ENCODE data around the gene COG3.

COG3 gene

DNA sequence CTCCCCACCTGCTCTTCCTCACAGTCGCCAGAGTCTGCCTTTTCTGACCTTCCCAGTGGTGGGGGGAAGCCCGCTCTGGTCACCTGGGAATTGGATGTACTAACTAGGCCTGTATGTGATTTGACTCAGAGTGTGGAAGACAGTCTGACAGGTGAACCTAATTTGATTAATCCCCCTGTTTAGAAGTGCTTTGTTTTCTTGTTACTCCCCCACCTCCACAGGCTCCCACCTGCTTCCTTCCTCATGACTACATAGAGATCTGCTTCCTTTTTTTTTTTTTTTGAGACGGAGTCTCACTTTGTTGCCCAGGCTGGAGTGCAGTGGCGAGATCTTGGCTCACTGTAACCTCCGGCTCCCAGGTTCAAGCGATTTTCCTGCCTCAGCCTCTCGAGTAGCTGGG is 44.0 kb downstream of the COG3 start:
- H3K9me3 ChIP-seq (ENCODE audit: control insufficient read depth in 2 of 2, low read length in 2 of 2): no peaks in the 10 kb centered on the region
- H3K36me3 ChIP-seq (ENCODE audit: control insufficient read depth in 2 of 2, insufficient read depth in 2 of 2, low read length in 2 of 2): peaks cover 44% of the 10 kb centered on the region in 2 donors
- H3K27me3 ChIP-seq (ENCODE audit: control insufficient read depth in 1 of 2, insufficient read depth in 2 of 2, low read length in 2 of 2): no peaks in the 10 kb centered on the region
- no peak overlapping the region for H3K4me3 ChIP-seq (ENCODE audit: low read length in 2 of 2)
- no peak overlapping the region for H3K9ac ChIP-seq (ENCODE audit: low read length in 2 of 2)
- no peaks in the 10 kb centered on the region for H3K4me1 ChIP-seq (ENCODE audit: control insufficient read depth, insufficient read depth, low read length)
- H3K27ac ChIP-seq (ENCODE audit: low read length): no peak overlapping the region

DNA sequence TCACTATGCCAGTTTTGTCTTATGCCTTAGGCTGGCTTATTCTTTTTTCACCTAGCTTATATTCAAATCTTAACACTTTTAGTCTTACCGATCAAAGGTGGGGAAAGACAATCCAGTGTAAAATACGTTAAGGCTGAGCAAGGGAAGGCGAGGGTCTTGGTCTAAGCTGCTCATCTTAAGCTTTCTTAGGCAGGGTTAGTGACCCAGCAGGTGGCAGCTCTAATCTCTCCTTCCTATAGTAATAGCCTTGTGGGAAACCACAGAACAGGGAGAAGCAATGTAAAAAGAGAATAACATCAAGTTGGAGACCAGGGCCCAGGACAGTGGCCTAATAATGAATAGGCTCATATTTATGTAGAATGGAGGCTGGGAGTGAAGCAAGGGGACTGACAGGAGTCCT is 45.9 kb downstream of the COG3 start:
- H3K4me1 ChIP-seq (ENCODE audit: control insufficient read depth, insufficient read depth, low read length): no peaks in the 10 kb centered on the region
- H3K9me3 ChIP-seq (ENCODE audit: control insufficient read depth in 2 of 2, low read length in 2 of 2): no peaks in the 10 kb centered on the region
- H3K27me3 ChIP-seq (ENCODE audit: control insufficient read depth in 1 of 2, insufficient read depth in 2 of 2, low read length in 2 of 2): no peaks in the 10 kb centered on the region
- H3K4me3 ChIP-seq (ENCODE audit: low read length in 2 of 2): no peak overlapping the region
- H3K9ac ChIP-seq (ENCODE audit: low read length in 2 of 2): no peak overlapping the region
- H3K27ac ChIP-seq (ENCODE audit: low read length): no peak overlapping the region
- peaks cover 33 to 38% of the 10 kb centered on the region in 2 donors for H3K36me3 ChIP-seq (ENCODE audit: control insufficient read depth in 2 of 2, insufficient read depth in 2 of 2, low read length in 2 of 2)

DNA sequence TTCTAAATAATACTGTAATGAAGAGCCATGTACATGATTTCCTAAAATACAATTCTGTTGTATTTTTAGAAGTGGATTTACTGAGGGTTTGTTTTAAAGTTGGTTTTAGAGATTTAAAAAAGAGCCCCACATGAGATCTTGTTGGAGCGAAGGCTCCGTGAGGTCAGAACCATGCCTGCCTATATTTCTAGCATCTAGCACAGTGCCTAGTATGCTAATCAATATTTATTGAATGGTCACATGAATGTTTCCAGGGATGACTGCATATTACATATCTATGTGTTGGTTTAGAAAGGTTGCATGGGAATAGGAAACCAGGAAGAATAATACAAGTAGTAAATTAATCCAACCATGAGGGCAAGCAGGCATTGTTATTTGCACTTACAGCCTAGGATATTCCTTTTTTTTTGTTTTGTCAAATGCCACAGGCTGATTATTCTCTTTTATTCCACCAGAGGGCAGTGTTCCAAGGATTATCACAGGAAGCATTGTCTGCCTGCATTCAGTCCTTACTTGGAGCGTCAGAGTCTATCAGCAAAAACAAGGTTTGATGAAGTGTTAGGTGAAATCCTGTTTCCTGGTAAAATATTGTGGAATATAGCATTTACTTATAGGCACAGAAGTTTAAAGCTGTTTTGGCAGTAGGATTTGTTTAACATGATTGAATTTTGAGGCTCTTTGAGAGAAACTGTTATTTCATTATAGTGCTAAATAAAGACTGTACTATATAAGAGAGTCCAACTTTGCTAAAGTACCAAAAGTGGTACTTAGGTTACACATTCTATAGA is 46.8 kb downstream of the COG3 start:
- Histone ChIP-seq H3K9me3 (ENCODE audit: control insufficient read depth in 2 of 2, low read length in 2 of 2) (no peaks in the 10 kb centered on the region), H3K27ac (ENCODE audit: low read length) (no peak overlapping the region)

DNA sequence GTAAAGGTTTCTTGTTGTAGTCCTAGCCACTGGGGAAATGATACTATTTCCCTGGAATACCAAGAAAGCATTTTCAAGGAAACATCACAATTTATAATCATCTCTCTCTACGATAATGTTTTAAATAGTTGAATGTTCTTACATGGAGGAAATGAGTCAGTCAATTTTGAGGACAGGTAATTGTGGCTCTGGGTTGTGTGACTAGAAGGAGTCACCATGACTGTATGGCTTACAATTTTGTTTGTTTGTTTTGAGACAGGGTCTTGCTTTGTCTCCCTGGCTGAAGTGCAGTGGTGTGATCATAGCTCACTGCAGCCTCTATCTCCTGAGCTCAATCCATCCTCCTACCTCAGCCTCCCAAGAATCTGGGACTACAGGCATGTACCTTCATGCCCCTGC is 47.4 kb downstream of the COG3 start:
- H3K4me1 ChIP-seq (ENCODE audit: control insufficient read depth, insufficient read depth, low read length): no peaks in the 10 kb centered on the region
- no peak overlapping the region for H3K4me3 ChIP-seq (ENCODE audit: low read length in 2 of 2)
- H3K9me3 ChIP-seq (ENCODE audit: control insufficient read depth in 2 of 2, low read length in 2 of 2): no peaks in the 10 kb centered on the region
- H3K9ac ChIP-seq (ENCODE audit: low read length in 2 of 2): no peak overlapping the region
- H3K27me3 ChIP-seq (ENCODE audit: control insufficient read depth in 1 of 2, insufficient read depth in 2 of 2, low read length in 2 of 2): no peaks in the 10 kb centered on the region
- H3K27ac ChIP-seq (ENCODE audit: low read length): no peak overlapping the region
- H3K36me3 ChIP-seq (ENCODE audit: control insufficient read depth in 2 of 2, insufficient read depth in 2 of 2, low read length in 2 of 2): peaks cover 28 to 37% of the 10 kb centered on the region in 2 donors

More for the DNA sequence above, 46.8 kb downstream of the COG3 start:
- H3K9ac ChIP-seq (ENCODE audit: low read length in 2 of 2): no peak overlapping the region
- no peak overlapping the region for H3K4me3 ChIP-seq (ENCODE audit: low read length in 2 of 2)
- peaks cover 31 to 37% of the 10 kb centered on the region in 2 donors for H3K36me3 ChIP-seq (ENCODE audit: control insufficient read depth in 2 of 2, insufficient read depth in 2 of 2, low read length in 2 of 2)
- no peaks in the 10 kb centered on the region for H3K27me3 ChIP-seq (ENCODE audit: control insufficient read depth in 1 of 2, insufficient read depth in 2 of 2, low read length in 2 of 2)
- H3K4me1 ChIP-seq (ENCODE audit: control insufficient read depth, insufficient read depth, low read length): no peaks in the 10 kb centered on the region

DNA sequence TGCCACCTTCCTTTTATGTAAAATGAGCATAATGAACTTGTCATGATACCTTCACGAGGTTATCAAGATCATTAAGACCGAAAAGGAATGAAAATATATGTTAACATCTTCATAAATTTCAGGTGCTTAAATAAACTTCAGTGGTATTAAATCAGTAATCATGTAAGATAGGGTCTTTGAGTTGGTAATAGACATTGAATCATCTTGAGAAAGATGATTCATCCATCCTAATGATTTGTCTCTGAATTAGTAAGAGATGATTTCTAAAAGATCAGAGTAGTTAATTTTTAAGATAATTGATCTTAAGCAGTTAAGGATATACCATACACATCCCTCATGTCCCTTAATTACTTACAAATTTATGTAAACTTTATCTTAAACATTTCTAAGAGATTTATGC is 52.0 kb downstream of the COG3 start:
- Histone ChIP-seq H3K36me3 (ENCODE audit: control insufficient read depth in 2 of 2, insufficient read depth in 2 of 2, low read length in 2 of 2) (peaks cover 38 to 44% of the 10 kb centered on the region in 2 donors), H3K27me3 (ENCODE audit: control insufficient read depth in 1 of 2, insufficient read depth in 2 of 2, low read length in 2 of 2) (no peaks in the 10 kb centered on the region), H3K4me1 (ENCODE audit: control insufficient read depth, insufficient read depth, low read length) (no peaks in the 10 kb centered on the region), H3K9me3 (ENCODE audit: control insufficient read depth in 2 of 2, low read length in 2 of 2) (no peaks in the 10 kb centered on the region), H3K4me3 (ENCODE audit: low read length in 2 of 2) (no peak overlapping the region), H3K9ac (ENCODE audit: low read length in 2 of 2) (no peak overlapping the region), H3K27ac (ENCODE audit: low read length) (no peak overlapping the region)

DNA sequence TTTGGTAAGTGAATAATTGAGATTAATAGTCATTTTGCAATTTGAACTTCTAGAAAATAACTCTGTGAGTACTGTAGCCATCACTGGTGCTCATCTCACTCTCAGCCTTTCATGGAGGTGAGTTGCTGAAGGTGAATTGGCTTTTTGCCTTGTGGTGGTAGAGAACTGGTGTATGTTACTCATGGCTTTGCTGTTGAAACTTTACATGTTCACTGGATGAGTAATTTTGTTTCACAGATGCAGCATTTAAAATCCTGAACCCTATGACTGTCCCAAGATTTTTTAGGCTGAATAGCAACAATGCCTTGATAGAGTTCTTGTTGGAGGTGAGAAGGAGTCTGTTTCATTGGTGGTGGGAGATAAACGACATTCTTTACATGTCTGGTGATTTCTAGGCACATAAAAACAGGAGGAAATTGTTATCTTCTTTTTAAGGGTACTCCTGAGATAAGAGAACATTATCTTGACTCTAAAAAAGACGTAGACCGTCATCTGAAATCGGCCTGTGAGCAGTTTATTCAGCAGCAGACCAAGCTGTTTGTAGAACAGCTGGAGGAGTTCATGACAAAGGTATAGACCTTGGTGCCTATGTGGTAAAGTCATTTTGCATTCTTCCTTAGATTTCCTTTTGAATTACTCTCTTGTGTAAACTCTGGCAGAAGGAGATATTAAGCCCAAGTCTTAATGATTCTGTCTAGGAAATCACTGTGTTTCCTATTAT is 53.9 kb downstream of the COG3 start:
- H3K27ac ChIP-seq (ENCODE audit: low read length): no peak overlapping the region
- H3K36me3 ChIP-seq (ENCODE audit: control insufficient read depth in 2 of 2, insufficient read depth in 2 of 2, low read length in 2 of 2): peaks cover 31 to 36% of the 10 kb centered on the region in 2 donors
- H3K27me3 ChIP-seq (ENCODE audit: control insufficient read depth in 1 of 2, insufficient read depth in 2 of 2, low read length in 2 of 2): no peaks in the 10 kb centered on the region
- no peaks in the 10 kb centered on the region for H3K4me1 ChIP-seq (ENCODE audit: control insufficient read depth, insufficient read depth, low read length)
- H3K9me3 ChIP-seq (ENCODE audit: control insufficient read depth in 2 of 2, low read length in 2 of 2): no peaks in the 10 kb centered on the region
- H3K4me3 ChIP-seq (ENCODE audit: low read length in 2 of 2): no peak overlapping the region
- H3K9ac ChIP-seq (ENCODE audit: low read length in 2 of 2): no peak overlapping the region

DNA sequence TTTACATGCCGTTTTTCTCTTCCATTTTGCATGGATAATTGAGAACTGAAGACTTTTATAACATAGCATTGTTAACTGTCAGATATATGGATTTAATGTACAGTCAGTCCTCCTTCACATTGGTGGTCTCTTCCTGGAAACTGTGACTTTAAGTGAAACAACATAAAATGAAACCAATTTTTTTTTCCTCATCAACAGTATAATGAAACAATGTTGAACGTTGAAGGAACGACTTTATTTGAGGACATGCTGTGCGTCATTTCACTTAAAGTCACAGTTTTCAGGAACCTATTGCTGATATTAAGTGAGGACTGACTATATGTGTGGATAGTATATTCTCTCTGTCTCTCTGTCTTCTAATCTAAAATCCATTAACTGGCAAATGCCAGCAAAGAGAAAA is 54.8 kb downstream of the COG3 start:
- Histone ChIP-seq H3K9ac (ENCODE audit: low read length in 2 of 2) (no peak overlapping the region), H3K4me3 (ENCODE audit: low read length in 2 of 2) (no peak overlapping the region), H3K27me3 (ENCODE audit: control insufficient read depth in 1 of 2, insufficient read depth in 2 of 2, low read length in 2 of 2) (no peaks in the 10 kb centered on the region), H3K4me1 (ENCODE audit: control insufficient read depth, insufficient read depth, low read length) (no peaks in the 10 kb centered on the region), H3K27ac (ENCODE audit: low read length) (no peak overlapping the region), H3K36me3 (ENCODE audit: control insufficient read depth in 2 of 2, insufficient read depth in 2 of 2, low read length in 2 of 2) (peaks cover 33 to 36% of the 10 kb centered on the region in 2 donors), H3K9me3 (ENCODE audit: control insufficient read depth in 2 of 2, low read length in 2 of 2) (no peaks in the 10 kb centered on the region)

DNA sequence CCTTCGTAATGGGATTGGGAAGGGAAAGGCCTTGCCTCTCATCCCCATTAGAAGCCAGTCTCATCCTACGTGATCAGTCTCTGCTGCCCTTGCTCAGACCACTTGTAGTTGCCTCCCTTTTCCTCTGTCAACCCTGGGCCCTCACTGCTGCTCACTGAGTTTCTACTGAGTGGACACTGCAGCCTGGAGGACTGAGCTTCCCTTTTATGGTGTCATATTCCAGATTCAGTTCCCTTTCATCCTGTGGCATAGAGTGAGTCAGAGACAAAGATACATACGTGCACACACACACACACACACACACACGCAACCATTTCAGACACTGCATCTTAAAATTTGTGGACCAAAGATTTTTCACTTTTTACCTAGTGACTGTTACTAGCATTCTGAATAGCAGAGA is 56.6 kb downstream of the COG3 start:
- Histone ChIP-seq H3K4me3 (ENCODE audit: low read length in 2 of 2) (no peak overlapping the region), H3K36me3 (ENCODE audit: control insufficient read depth in 2 of 2, insufficient read depth in 2 of 2, low read length in 2 of 2) (peaks cover 30 to 32% of the 10 kb centered on the region in 2 donors), H3K4me1 (ENCODE audit: control insufficient read depth, insufficient read depth, low read length) (no peaks in the 10 kb centered on the region), H3K9me3 (ENCODE audit: control insufficient read depth in 2 of 2, low read length in 2 of 2) (no peaks in the 10 kb centered on the region), H3K27me3 (ENCODE audit: control insufficient read depth in 1 of 2, insufficient read depth in 2 of 2, low read length in 2 of 2) (no peaks in the 10 kb centered on the region), H3K27ac (ENCODE audit: low read length) (no peak overlapping the region), H3K9ac (ENCODE audit: low read length in 2 of 2) (no peak overlapping the region)

DNA sequence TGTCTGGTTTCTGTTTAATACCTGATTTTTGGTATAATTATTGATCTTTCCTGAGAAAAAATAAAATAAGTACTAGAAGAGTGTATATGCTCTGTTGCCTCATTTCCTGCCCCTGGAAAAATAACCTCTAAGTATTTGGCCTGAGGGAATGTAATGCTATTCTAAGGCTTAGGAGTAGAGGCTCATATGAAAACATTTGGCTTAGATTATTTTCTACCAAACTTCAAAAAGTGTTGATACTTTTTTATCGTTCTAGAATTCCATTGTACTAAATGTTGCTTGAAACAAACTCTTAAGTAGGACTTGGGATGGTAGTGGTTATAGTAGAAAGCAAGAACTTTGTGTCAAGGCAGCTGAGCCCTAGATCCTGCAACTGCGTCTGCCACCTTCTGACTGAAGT is 57.8 kb downstream of the COG3 start:
- H3K9ac ChIP-seq (ENCODE audit: low read length in 2 of 2): no peak overlapping the region

DNA sequence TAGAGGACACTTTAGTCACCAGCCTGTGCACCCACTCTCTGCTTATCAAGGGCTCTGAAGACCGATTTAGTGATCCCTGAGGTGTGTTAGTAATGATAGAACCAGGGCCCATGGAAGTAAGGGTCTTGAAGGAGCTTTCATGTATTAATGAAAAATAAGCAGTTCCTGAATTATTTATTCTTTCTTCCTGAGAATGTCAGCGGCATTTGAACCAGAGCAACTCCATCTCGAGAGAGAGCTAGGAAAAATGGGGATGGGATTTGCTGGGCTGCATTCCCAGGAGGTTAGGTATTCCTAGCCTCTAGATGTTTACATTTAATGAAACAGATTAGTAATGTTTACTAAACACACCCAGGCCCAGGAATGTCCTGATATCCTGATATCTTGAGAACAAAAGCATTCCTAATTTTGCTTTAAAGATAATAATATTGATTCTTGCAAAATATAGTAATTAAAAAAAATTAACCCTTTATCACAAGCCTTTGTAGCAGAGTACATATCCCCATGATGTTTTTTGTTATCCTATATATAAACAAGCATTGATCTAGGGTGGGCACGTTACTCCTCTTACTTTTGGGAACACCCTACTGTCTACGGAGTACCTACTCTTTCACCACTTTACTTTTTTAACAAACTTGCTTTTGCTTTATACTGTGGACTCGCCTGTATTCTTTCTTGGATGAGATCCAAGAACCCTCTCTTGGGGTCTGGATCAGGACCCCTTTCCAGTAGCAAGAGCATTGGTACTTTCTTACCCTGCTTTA is 63.1 kb downstream of the COG3 start:
- Histone ChIP-seq H3K4me3 (ENCODE audit: low read length in 2 of 2) (no peak overlapping the region), H3K27ac (ENCODE audit: low read length) (no peak overlapping the region), H3K9ac (ENCODE audit: low read length in 2 of 2) (no peak overlapping the region), H3K27me3 (ENCODE audit: control insufficient read depth in 1 of 2, insufficient read depth in 2 of 2, low read length in 2 of 2) (no peaks in the 10 kb centered on the region), H3K36me3 (ENCODE audit: control insufficient read depth in 2 of 2, insufficient read depth in 2 of 2, low read length in 2 of 2) (peaks cover 20 to 23% of the 10 kb centered on the region in 2 donors), H3K9me3 (ENCODE audit: control insufficient read depth in 2 of 2, low read length in 2 of 2) (no peaks in the 10 kb centered on the region), H3K4me1 (ENCODE audit: control insufficient read depth, insufficient read depth, low read length) (no peaks in the 10 kb centered on the region)

More for the DNA sequence above, 57.8 kb downstream of the COG3 start:
- Histone ChIP-seq H3K27me3 (ENCODE audit: control insufficient read depth in 1 of 2, insufficient read depth in 2 of 2, low read length in 2 of 2) (no peaks in the 10 kb centered on the region), H3K4me1 (ENCODE audit: control insufficient read depth, insufficient read depth, low read length) (no peaks in the 10 kb centered on the region), H3K27ac (ENCODE audit: low read length) (no peak overlapping the region), H3K36me3 (ENCODE audit: control insufficient read depth in 2 of 2, insufficient read depth in 2 of 2, low read length in 2 of 2) (peaks cover 28% of the 10 kb centered on the region in 2 donors), H3K9me3 (ENCODE audit: control insufficient read depth in 2 of 2, low read length in 2 of 2) (no peaks in the 10 kb centered on the region), H3K4me3 (ENCODE audit: low read length in 2 of 2) (no peak overlapping the region)
